Astrocyte of the spinal cord (primary cell): ENCODE results near the gene DSCAM.

Experiments
- DNase-seq: peaks from one replicate; pipeline ENCODE4 v3.0.0; 2011; ENCODE audit warnings: low read depth, low spot score
- H3K4me3 ChIP-seq: 2 replicates; pipeline ENCODE4 v1.5.1; 2011; ENCODE audit warnings: low read depth, mild to moderate bottlenecking, low read length, moderate library complexity
- CTCF ChIP-seq: IDR thresholded peaks from 2 replicates; pipeline ENCODE4 v1.5.1; 2012; ENCODE audit warnings: low read depth, mild to moderate bottlenecking, low read length, inconsistent platforms
- in situ Hi-C: cut with HindIII; loops from 2 replicates; pipeline ENCODE4 v1.10.0; 2017; ENCODE audit warnings: low sequenced_read_pairs

The DSCAM gene

GRCh38 chr21:40011371-40011770 is 835.6 kb downstream of the DSCAM start:
- TF ChIP-seq CTCF: no peak
- no peak for DNase-seq
- no peak overlapping the region for H3K4me3 ChIP-seq
- in situ Hi-C loops: no loop called here

- no peak overlapping the region for H3K4me3 ChIP-seq
- DNase-seq: no peak
- TF ChIP-seq CTCF: no peak
- in situ Hi-C loops: no loop called here
Observed at GRCh38 chr21:40002978-40003377, 844.0 kb downstream of the DSCAM start.

- DNase-seq: no peak
- TF ChIP-seq CTCF: no peak
- in situ Hi-C loops: no loop called here
- no peak overlapping the region for H3K4me3 ChIP-seq
Observed at GRCh38 chr21:39984286-39984991, 862.5 kb downstream of the DSCAM start.

- DNase-seq: no peak
Observed at GRCh38 chr21:39980241-39980820, 866.6 kb downstream of the DSCAM start.

GRCh38 chr21:39979321-39979720 is 867.6 kb downstream of the DSCAM start:
- no peak for TF ChIP-seq CTCF
- in situ Hi-C loops: no loop called here
- H3K4me3 ChIP-seq: no peak overlapping the region
- DNase-seq: no peak

More at GRCh38 chr21:39980241-39980820, 866.6 kb downstream of the DSCAM start:
- no peak for TF ChIP-seq CTCF
- in situ Hi-C loops: no loop called here
- H3K4me3 ChIP-seq: no peak overlapping the region

- no peak for DNase-seq
- no peak overlapping the region for H3K4me3 ChIP-seq
- no peak for TF ChIP-seq CTCF
- in situ Hi-C loops: no loop called here
Observed at GRCh38 chr21:39976800-39977199, 870.2 kb downstream of the DSCAM start.
